Measurements from ENCODE around the gene CCDC85B. TPM values are rescaled to one million over a fixed set of nuclear protein-coding genes. Genes with fewer than 3 reads are reported as not detected.
A peak's percentile ranks its signal among the peaks of the same experiment; 100 is the strongest.

CCDC85B gene
- total and polyA plus RNA-seq, 2 of the 13 experiments (the other 11 are each of a cell fraction or from before 2014, with no cell fraction given) = 8.2 to 19.5 TPM

DNA sequence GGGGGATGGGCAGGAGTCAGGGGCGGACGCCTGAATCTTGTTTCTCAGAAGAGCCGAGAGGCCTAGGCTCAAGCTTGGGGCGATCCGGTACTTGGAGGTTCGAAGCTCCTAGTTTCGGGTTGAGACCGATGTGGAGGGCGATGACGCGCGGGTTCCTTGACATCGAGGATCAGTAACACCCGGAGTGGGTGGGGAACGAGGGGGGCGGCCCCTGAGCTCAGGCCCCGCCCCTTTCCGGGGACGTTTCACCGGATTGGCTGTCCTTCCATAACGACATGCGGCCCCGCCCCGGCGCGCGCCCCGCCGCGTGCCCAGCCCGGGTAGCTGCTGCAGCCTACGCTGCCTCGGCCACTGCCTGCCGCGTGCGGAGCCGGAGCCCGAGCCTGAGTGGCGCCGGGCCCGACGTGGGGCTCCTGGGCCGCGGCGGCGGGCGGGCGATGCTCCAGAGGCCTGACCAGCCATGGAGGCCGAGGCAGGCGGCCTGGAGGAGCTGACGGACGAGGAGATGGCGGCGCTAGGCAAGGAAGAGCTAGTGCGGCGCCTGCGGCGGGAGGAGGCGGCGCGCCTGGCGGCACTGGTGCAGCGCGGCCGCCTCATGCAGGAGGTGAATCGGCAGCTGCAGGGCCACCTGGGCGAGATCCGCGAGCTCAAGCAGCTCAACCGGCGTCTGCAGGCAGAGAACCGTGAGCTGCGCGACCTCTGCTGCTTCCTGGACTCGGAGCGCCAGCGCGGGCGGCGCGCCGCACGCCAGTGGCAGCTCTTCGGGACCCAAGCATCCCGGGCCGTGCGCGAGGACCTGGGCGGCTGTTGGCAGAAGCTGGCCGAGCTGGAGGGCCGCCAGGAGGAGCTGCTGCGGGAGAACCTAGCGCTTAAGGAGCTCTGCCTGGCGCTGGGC is at the start of gene CCDC85B (continued):
- TF ChIP-seq IRF1 (CRISPR knock-in tag; IDR thresholded peaks at IDR 0.05; ENCODE audit: low read depth) (no peak; the same call in 1 of the 2 replicates), KLF15 (CRISPR knock-in tag; IDR thresholded peaks at IDR 0.05; ENCODE audit: borderline replicate concordance) (no peak), ZNF616 (CRISPR knock-in tag; IDR thresholded peaks at IDR 0.05; ENCODE audit: low read depth) (0 out of 2 replicates have a peak, but pooled peaks have one; percentile 49), NFKB2 (CRISPR knock-in tag; IDR thresholded peaks at IDR 0.05; ENCODE audit: borderline replicate concordance) (peak; percentile 89; the same call in 1 of the 2 replicates), DNMT1 (CRISPR knock-in tag; IDR thresholded peaks at IDR 0.05) (peak; percentile 63; the same call in 1 of the 2 replicates), TIGD3 (CRISPR knock-in tag; IDR thresholded peaks at IDR 0.05; ENCODE audit: borderline replicate concordance) (no peak), POGZ (CRISPR knock-in tag; IDR thresholded peaks at IDR 0.05) (no peak), HINFP (CRISPR knock-in tag; IDR thresholded peaks at IDR 0.05; ENCODE audit: low read depth) (no peak), TSC22D2 (CRISPR knock-in tag; IDR thresholded peaks at IDR 0.05; ENCODE audit: borderline replicate concordance) (0 out of 2 replicates have a peak, but pooled peaks have one; percentile 72), MAFG (CRISPR knock-in tag; IDR thresholded peaks at IDR 0.05) (no peak), ZNF609 (CRISPR knock-in tag; IDR thresholded peaks at IDR 0.05; ENCODE audit: borderline replicate concordance) (no peak), ZFAT (CRISPR knock-in tag; conservative IDR thresholded peaks at IDR 0.05) (no peak), ZFYVE20 (CRISPR knock-in tag; IDR thresholded peaks at IDR 0.05; ENCODE audit: borderline replicate concordance, low read depth) (no peak), ZNF460 (CRISPR knock-in tag; IDR thresholded peaks at IDR 0.05; ENCODE audit: borderline replicate concordance) (no peak), ZNF576 (CRISPR knock-in tag; IDR thresholded peaks at IDR 0.05) (no peak), ZNF768 (CRISPR knock-in tag; IDR thresholded peaks at IDR 0.05) (peak; percentile 31; the same call in 1 of the 2 replicates), SOX13 (IDR thresholded peaks at IDR 0.05) (no peak; the same call in 1 of the 2 replicates), SOX13 (CRISPR knock-in tag; conservative IDR thresholded peaks at IDR 0.05 in 1 of 2, IDR thresholded peaks at IDR 0.05 in 1 of 2) (no peak), SMARCE1 (IDR thresholded peaks at IDR 0.05; ENCODE audit: borderline replicate concordance) (no peak)

Measured in HepG2 (cell line).